Measurements from ENCODE around the gene SLC16A9. TPM values are rescaled to one million over a fixed set of nuclear protein-coding genes. Genes with fewer than 3 reads are reported as not detected.

The SLC16A9 gene
- total RNA-seq, 1 experiment from 2014 or later = 4.1 TPM

GRCh38 chr10:59736749-59737148 is 27.1 kb upstream of the SLC16A9 start:
- H3K4me1 ChIP-seq (ENCODE audit: insufficient read depth, low read length) = no peaks in the 10 kb centered on the region
- no peak overlapping the region for H4K8ac ChIP-seq (replicated peaks; ENCODE audit: insufficient read length, low read depth, low read length)
- H3K4me1 Mint-ChIP-seq = peaks cover 3 to 4% of the 10 kb centered on the region in 2 experiments; a peak in 3 of 4 replicates
- no CpG with 5 or more reads among the region's 1 CpG for WGBS (ENCODE audit: extremely low coverage, insufficient read length, low lambda C conversion rate)
- H4K5ac ChIP-seq (ENCODE audit: insufficient read length, low read depth, low read length) = no peak overlapping the region
- H3K9ac ChIP-seq (ENCODE audit: extremely low read depth, insufficient read length, low read length) = no peak overlapping the region
- H3K27me3 Mint-ChIP-seq (ENCODE audit: low read depth) = no peaks in the 10 kb centered on the region; the same call in 1 of the 2 replicates
- no peak overlapping the region for H3K56ac ChIP-seq (ENCODE audit: insufficient read length, low read depth, low read length)
- no peak overlapping the region for H3K14ac ChIP-seq (ENCODE audit: insufficient read depth, low read length)
- H2BK120ac ChIP-seq (ENCODE audit: low read depth, low read length, poor library complexity, severe bottlenecking) = no peak overlapping the region
- H3K23ac ChIP-seq (ENCODE audit: insufficient read length, low read depth, low read length) = no peak overlapping the region
- H2BK5ac ChIP-seq (ENCODE audit: insufficient read length, low read length) = no peak overlapping the region
- H4K91ac ChIP-seq (ENCODE audit: insufficient read length, low read depth, low read length) = no peak overlapping the region
- no peak overlapping the region for H3K4me3 Mint-ChIP-seq
- no peak overlapping the region for H3K4me2 ChIP-seq (ENCODE audit: insufficient read depth, insufficient read length, low read length)
- H3T11ph ChIP-seq (ENCODE audit: low read length) = no peak overlapping the region
- H3K9me3 ChIP-seq (ENCODE audit: control insufficient read depth, low read depth, low read length) = no peaks in the 10 kb centered on the region
- TF ChIP-seq CTCF (conservative IDR thresholded peaks at IDR 0.05) = no peak
- no peaks in the 10 kb centered on the region for H3K23me2 ChIP-seq (ENCODE audit: insufficient read length, low read depth, low read length, poor library complexity, severe bottlenecking)
- no peak overlapping the region for H3K4ac ChIP-seq (ENCODE audit: low read depth, low read length)
- H3K27ac ChIP-seq (ENCODE audit: insufficient read length, low read depth, low read length) = no peak overlapping the region
- DNase-seq = no peak
- no peak overlapping the region for H2AK5ac ChIP-seq (ENCODE audit: insufficient read length, low read length)
- no peaks in the 10 kb centered on the region for H3K27me3 ChIP-seq (ENCODE audit: insufficient read depth, low read length)
- H3K79me2 ChIP-seq (ENCODE audit: insufficient read depth, low read length) = no peaks in the 10 kb centered on the region
- no peaks in the 10 kb centered on the region for H4K20me1 ChIP-seq (ENCODE audit: control insufficient read depth, insufficient read depth, insufficient read length)
- no peak overlapping the region for H2BK15ac ChIP-seq (ENCODE audit: low read depth, low read length)
- no peak overlapping the region for H3K27ac Mint-ChIP-seq
- no peak overlapping the region for H2BK12ac ChIP-seq (ENCODE audit: insufficient read length, low read depth, low read length)
- no peaks in the 10 kb centered on the region for H3K79me1 ChIP-seq (ENCODE audit: insufficient read depth, low read depth, low read length, poor library complexity, severe bottlenecking)
- no peak overlapping the region for H3K18ac ChIP-seq (ENCODE audit: insufficient read length, low read depth, low read length)
- peaks cover 3 to 5% of the 10 kb centered on the region in 2 experiments; a peak in 3 of 5 replicates for H3K9me3 Mint-ChIP-seq
- no peak overlapping the region for H2AFZ ChIP-seq (ENCODE audit: low read length)
- peaks cover 0 to 12% (median 3%) of the 10 kb centered on the region in 3 experiments; a peak in 2 of 7 replicates for H3K36me3 Mint-ChIP-seq (ENCODE audit: insufficient read depth in 1 of 3, low read depth in 3 of 3)
- no peak overlapping the region for H2BK20ac ChIP-seq (ENCODE audit: low read depth, low read length, poor library complexity, severe bottlenecking)

Data from H9 (cell line).